Duodenal mucosa (tissue), 2 donors: Measurements from ENCODE around the gene TBL3.

Experiments used
- H3K27ac ChIP-seq: one replicate; pipeline ENCODE4 v1.7.0; 2013; ENCODE audit warnings: low read depth, low read length
- H3K27me3 ChIP-seq, 2 donors: one replicate each; pipeline ENCODE4 v1.7.0; 2013; ENCODE audit warnings: low read length in 2 of 2, control low read depth in 1 of 2; ENCODE audit not compliant: insufficient read depth in 2 of 2, control insufficient read depth in 1 of 2
- H3K36me3 ChIP-seq, 2 donors: one replicate each; pipeline ENCODE4 v1.7.0; 2013; ENCODE audit warnings: low read length in 2 of 2, control low read depth in 1 of 2; ENCODE audit not compliant: insufficient read depth in 2 of 2, control insufficient read depth in 1 of 2
- H3K4me1 ChIP-seq, 2 donors: one replicate each; pipeline ENCODE4 v1.7.0; 2013; ENCODE audit warnings: low read length in 2 of 2, control low read depth in 1 of 2; ENCODE audit not compliant: insufficient read depth in 2 of 2, control insufficient read depth in 1 of 2
- H3K4me3 ChIP-seq, 2 donors: one replicate each; pipeline ENCODE4 v1.7.0; 2013; ENCODE audit warnings: low read length in 2 of 2, low read depth in 1 of 2
- H3K9ac ChIP-seq, 2 donors: one replicate each; pipeline ENCODE4 v1.7.0; 2013; ENCODE audit warnings: low read length in 2 of 2, low read depth in 1 of 2
- H3K9me3 ChIP-seq, 2 donors: one replicate each; pipeline ENCODE4 v1.7.0; 2013; ENCODE audit warnings: low read length in 2 of 2, control low read depth in 1 of 2; ENCODE audit not compliant: control insufficient read depth in 1 of 2

The TBL3 gene

DNA sequence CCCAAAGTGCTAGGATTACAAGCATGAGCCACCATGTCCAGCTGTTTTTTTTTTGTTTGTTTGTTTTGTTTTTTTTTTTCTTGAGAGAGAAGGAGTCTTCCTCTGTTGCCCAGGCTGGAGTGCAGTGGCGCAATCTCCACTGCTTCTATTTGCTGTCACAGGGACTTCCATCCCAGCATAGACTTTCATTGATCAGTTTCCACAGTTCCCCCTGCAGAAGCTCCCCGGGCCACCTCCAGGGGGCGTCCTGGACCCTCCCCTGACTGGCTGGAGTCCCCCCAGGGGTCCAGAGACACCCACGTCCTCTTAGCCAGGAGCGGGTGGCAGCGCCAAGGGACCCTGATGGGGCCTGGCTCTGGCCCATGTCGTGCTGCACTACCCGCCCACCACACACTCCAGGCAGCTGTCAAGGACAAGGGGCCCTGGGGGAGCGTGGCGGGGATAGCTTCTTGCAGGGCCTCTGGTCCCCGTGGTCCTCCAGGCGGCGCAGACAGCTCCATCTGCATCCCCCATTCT is 44.6 kb downstream of the TBL3 start:
- Histone ChIP-seq H3K27ac (no peak overlapping the region), H3K9me3 (no peaks in the 10 kb centered on the region), H3K9ac (no peak overlapping the region), H3K36me3 (no peaks in the 10 kb centered on the region), H3K4me3 (no peak overlapping the region), H3K27me3 (peaks cover 18 to 19% of the 10 kb centered on the region in 2 donors), H3K4me1 (peaks cover 5 to 7% of the 10 kb centered on the region in 2 donors)

DNA sequence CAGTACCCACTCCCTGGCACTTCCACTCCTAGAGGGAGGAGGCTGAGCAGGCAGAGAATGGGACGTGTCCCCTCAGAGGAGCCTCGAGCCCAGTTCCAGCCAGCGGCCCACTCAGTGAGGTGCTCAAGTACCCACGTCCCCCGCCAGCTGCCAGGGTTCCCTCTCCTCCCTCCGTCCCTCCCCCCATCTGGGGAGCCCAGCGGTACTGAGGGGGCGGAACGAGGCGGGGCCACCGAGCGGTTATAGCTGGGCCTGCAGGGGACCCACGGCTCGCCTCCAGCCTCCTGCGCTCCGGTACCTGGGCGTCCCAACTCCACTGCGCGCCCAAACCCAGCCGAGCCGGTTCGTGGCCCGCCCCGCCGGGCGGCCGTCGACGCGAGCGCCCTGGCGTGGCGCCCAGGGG is 47.7 kb downstream of the TBL3 start, which contains the start of gene NPW:
NPW (plus strand) TSS at position 268 of the 403 bp plus-strand sequence.
- no peaks in the 10 kb centered on the region for H3K9me3 ChIP-seq
- peaks cover 15 to 24% of the 10 kb centered on the region in 2 donors for H3K4me1 ChIP-seq
- no peak within 1 kb of the TSS for H3K27ac ChIP-seq
- no peak within 1 kb of the TSS for H3K4me3 ChIP-seq
- peaks cover 18 to 24% of the 10 kb centered on the region in 2 donors for H3K27me3 ChIP-seq
- no peak within 1 kb of the TSS for H3K9ac ChIP-seq
- no peaks in the 10 kb centered on the region for H3K36me3 ChIP-seq

DNA sequence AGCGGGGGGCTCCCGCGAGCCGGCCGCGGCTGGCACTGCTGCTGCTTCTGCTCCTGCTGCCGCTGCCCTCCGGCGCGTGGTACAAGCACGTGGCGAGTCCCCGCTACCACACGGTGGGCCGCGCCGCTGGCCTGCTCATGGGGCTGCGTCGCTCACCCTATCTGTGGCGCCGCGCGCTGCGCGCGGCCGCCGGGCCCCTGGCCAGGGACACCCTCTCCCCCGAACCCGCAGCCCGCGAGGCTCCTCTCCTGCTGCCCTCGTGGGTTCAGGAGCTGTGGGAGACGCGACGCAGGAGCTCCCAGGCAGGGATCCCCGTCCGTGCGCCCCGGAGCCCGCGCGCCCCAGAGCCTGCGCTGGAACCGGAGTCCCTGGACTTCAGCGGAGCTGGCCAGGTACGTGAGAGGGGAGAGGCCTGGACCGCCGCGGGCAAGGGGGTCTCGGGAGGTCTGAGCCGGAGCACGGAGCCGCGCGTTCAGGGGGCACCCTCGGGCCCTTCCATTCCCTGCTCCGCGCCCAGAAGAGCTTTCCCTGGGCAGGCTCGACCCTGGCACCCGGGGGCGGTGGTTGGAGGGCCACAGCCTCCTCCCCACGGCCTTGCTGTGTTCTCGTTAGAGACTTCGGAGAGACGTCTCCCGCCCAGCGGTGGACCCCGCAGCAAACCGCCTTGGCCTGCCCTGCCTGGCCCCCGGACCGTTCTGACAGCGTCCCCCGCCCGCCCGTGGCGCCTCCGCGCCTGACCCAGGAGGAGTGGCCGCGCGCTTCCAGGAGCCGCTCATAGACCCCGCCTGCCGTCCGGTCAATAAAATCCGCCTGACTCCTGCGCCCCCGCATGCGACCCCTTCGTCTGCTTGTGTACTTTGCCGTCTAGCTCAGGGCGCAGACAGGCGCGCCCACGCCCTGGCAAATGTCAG is 48.3 kb downstream of the TBL3 start:
- Histone ChIP-seq H3K4me1 (peaks cover 15 to 24% of the 10 kb centered on the region in 2 donors), H3K36me3 (no peaks in the 10 kb centered on the region), H3K9me3 (no peaks in the 10 kb centered on the region), H3K27me3 (peaks cover 18 to 24% of the 10 kb centered on the region in 2 donors), H3K4me3 (no peak overlapping the region), H3K9ac (no peak overlapping the region), H3K27ac (no peak overlapping the region)

DNA sequence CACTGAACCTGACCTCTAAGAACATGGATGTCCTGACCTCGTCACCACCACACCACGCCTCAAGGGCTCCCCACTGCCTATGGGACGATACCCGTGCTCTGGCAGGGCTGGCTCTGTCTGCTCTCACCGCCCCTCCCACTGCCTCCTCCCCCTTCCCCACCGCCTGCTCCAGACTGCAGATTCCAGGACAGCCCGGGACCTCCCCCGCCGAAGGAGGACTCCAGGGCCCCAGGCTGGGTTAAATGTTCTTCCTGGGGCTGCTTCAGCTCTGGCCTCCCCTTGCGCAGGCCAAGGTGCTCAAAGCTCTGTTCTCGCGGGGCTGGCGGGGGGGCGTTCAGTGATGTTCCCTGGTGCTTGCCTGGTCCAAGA is 50.9 kb downstream of the TBL3 start:
- H3K27me3 ChIP-seq: peaks cover 18 to 24% of the 10 kb centered on the region in 2 donors
- peak overlapping the region; percentile 60 to 68 for H3K4me3 ChIP-seq
- no peaks in the 10 kb centered on the region for H3K9me3 ChIP-seq
- peak overlapping the region; percentile 25 to 56 for H3K9ac ChIP-seq
- peaks cover 10 to 26% of the 10 kb centered on the region in 2 donors for H3K4me1 ChIP-seq
- H3K27ac ChIP-seq: no peak overlapping the region
- no peaks in the 10 kb centered on the region for H3K36me3 ChIP-seq

- no peaks in the 10 kb centered on the region for H3K36me3 ChIP-seq
- H3K4me1 ChIP-seq: peaks cover 10 to 29% of the 10 kb centered on the region in 2 donors
- no peaks in the 10 kb centered on the region for H3K9me3 ChIP-seq
- peak overlapping the region; percentile 25 to 56 for H3K9ac ChIP-seq
- peak overlapping the region; percentile 56 for H3K27ac ChIP-seq
- H3K27me3 ChIP-seq: peaks cover 18 to 24% of the 10 kb centered on the region in 2 donors
- H3K4me3 ChIP-seq: peak overlapping the region; percentile 60 to 68
These were observed 51.5 kb downstream of the TBL3 start for GRCh38 chr16:2023092-2024031.

DNA sequence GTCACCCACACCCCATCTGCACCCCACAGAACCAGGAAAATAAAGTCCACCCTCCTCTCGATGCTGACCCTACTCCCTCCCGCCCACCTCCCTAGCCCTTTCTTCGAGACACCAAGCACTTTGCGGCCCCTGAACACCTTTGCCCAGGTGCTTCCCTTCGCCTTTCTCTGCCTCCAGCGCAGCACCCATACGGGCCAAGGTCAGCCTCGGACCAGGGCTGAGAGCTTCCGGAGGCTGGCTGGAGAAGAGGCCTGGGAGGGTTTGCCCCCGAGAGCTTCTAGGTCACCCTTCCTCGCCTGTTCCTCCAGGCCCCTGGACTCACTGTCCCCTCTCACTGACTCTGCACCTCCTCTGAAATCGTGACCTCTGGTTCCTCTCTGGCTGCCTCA is 52.2 kb downstream of the TBL3 start:
- Histone ChIP-seq H3K27ac (no peak overlapping the region), H3K36me3 (no peaks in the 10 kb centered on the region), H3K4me3 (no peak overlapping the region), H3K4me1 (peaks cover 10 to 29% of the 10 kb centered on the region in 2 donors), H3K27me3 (peaks cover 14 to 22% of the 10 kb centered on the region in 2 donors), H3K9me3 (no peaks in the 10 kb centered on the region), H3K9ac (no peak overlapping the region)

- peaks cover 2 to 14% of the 10 kb centered on the region in 2 donors for H3K27me3 ChIP-seq
- no peaks in the 10 kb centered on the region for H3K36me3 ChIP-seq
- peaks cover 10 to 34% of the 10 kb centered on the region in 2 donors for H3K4me1 ChIP-seq
These were observed 53.4 kb downstream of the TBL3 start for GRCh38 chr16:2025251-2025650.

GRCh38 chr16:2025878-2026460 is 54.1 kb downstream of the TBL3 start:
- Histone ChIP-seq H3K27ac (no peak overlapping the region), H3K9ac (peak overlapping the region; percentile 33 to 51), H3K4me1 (peaks cover 10 to 34% of the 10 kb centered on the region in 2 donors), H3K36me3 (no peaks in the 10 kb centered on the region), H3K9me3 (no peaks in the 10 kb centered on the region), H3K4me3 (peak overlapping the region in 1 of 2 donors; percentile 53), H3K27me3 (peaks cover 0 to 7% of the 10 kb centered on the region in 2 donors)

More at GRCh38 chr16:2025251-2025650, 53.4 kb downstream of the TBL3 start:
- Histone ChIP-seq H3K27ac (no peak overlapping the region), H3K9me3 (no peaks in the 10 kb centered on the region), H3K4me3 (no peak overlapping the region), H3K9ac (no peak overlapping the region)

DNA sequence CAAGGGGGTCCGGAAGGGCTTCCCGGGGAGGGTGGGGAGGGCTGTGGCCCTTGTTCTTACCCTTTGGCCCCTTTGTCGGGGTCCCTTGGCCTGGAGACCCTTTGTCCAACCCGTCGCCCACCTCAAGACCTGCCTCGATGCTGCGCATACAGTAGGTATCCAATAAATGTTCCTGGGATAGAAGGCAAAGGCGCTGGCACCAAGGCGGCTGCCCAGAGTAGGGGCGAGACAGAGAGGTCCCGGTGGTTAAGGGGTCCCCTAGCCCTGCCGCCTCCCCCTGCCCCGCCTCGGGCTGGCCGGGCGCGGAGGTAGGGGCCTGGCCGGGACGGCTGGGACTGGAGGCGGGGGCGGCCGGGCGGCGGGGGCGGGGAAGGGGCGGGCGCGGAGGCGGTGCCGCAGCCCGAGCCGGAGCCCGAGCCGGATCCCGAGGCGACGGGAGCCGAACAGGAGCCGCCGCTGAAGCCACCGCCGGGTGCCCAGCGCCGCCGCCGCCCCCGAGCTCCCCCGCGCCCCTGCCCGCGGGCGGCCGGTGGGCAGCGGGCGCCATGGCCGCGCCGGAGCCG is 54.7 kb downstream of the TBL3 start, which contains the start of gene NHERF2:
NHERF2 (plus strand) TSS at position 442 of the 563 bp plus-strand sequence; CDS start at position 546, 104 bp downstream.
- Histone ChIP-seq H3K4me1 (peaks cover 10 to 34% of the 10 kb centered on the region in 2 donors), H3K27me3 (peaks cover 0 to 5% of the 10 kb centered on the region in 2 donors), H3K9me3 (no peaks in the 10 kb centered on the region), H3K9ac (peak within 1 kb of the TSS; percentile 33 to 51), H3K4me3 (peak within 1 kb of the TSS; percentile 42 to 80), H3K27ac (no peak within 1 kb of the TSS), H3K36me3 (no peaks in the 10 kb centered on the region)
